NCI-H82 treated with DMSO at 0.1 percent for 48 hours (cell line): ENCODE data around the gene RHOBTB3.
A peak's percentile ranks its signal among the peaks of the same experiment; 100 is the strongest.
"Not testable (repeated sequence)": the region's sequence is repeated elsewhere in the genome, so short reads cannot be mapped to it uniquely, and the experiment has no call there.

Experiments
- DNase-seq: peaks from one replicate; lab custom pipeline; 2025; ENCODE audit not compliant: unreplicated experiment; lab: John Stamatoyannopoulos, UW

The RHOBTB3 gene

DNA sequence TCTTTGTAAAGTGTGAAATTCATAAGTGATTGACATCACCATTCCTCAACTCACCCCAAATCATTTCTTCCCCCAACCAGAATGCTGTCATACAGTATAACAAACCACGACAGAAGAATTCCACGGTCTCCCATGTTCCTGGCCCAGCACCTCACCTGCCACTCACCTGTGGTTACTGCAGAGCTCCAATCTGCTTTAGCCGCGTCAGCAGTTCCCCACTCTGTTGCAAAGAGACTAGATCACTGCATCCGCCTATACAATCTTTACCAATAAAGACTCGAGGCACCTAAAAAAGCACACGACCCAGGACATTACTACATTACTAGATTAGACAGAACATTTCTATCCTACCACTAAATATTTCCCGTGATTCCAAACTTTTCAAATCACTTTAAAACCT, 85.2 kb downstream of the RHOBTB3 start:
- no peak for DNase-seq

DNA sequence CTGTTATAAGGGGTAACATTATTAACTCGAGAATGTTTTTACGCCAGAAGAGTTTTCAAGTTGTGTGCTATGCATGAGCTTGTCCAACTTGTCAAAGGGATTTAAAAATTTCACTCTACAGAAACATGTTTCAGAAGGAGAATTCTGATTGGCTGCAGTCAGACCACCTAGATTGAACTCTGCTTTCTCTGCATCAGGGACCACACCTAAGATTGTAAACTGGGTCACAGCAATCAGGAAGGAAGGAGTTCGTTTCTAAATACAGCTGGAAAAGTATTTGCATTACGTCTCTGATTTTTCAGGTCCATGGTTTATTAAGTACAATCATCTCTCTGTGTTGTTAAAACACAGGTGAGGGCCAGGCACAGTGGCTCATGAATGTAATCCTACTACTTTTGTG, 85.6 kb downstream of the RHOBTB3 start:
- DNase-seq = no peak

DNA sequence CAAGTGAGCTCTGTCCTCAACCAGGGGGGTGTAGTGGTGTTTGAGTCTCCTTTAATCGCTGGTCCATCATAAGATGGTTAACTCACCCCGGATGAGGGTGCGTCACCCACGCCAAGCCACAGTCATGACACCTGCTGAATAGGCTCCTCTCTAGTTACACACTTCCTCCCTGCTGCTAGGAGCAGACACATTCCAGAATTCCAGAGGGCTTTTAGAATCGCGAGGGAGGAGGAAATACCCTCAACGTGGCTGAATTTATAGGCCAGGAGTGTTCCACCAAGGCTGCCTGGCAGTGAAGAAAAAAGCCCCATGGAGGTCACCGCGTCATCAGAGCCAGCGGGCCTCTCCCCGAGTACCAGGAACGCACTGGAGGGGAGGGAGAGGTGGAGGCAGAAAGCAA, 86.3 kb downstream of the RHOBTB3 start:
- DNase-seq = no peak

DNA sequence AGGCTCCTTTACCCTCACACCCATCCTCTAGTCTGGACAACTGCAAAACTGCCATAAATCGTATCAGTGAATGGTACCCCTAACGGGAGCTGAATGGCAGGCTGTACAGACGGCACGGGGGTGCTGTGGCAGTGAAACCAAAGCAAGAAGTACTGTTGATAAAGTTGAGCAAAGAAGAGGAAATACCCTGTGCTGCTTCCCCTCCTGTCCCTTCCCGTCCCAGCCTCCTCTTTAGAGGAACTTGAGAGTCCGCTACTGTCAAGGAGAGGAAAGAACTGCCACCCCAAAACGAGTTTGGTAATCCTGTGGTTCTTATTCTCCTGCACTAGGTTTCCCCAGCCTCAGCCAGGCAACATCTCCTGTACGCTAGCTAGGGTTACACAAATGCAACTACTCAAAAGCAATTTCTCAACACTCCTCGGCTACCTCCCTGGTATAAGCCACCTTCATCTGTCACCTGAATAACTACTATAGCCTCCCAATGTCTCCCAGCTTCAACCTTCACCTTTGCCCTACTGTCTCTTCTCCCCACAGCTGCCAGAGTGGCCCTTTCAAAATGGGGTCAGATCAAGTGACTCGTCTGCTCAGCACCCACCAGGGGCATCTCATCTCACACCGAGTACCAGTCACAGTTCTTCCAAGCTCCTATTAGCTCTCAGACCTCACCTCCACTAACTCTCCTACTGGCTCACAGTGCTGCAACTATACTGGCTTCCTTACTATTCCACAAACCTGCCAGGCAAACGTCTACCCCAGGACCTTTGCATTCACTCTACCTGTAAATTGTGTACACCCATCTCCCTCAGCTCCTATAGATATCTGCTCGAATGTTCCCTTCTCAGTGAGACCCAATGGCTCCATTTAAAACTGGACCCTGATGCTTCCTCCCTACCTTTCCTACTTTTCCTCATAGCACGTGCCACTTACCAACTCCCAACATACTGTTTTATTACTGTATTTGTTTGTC, 87.3 kb downstream of the RHOBTB3 start:
- DNase-seq = no peak

DNA sequence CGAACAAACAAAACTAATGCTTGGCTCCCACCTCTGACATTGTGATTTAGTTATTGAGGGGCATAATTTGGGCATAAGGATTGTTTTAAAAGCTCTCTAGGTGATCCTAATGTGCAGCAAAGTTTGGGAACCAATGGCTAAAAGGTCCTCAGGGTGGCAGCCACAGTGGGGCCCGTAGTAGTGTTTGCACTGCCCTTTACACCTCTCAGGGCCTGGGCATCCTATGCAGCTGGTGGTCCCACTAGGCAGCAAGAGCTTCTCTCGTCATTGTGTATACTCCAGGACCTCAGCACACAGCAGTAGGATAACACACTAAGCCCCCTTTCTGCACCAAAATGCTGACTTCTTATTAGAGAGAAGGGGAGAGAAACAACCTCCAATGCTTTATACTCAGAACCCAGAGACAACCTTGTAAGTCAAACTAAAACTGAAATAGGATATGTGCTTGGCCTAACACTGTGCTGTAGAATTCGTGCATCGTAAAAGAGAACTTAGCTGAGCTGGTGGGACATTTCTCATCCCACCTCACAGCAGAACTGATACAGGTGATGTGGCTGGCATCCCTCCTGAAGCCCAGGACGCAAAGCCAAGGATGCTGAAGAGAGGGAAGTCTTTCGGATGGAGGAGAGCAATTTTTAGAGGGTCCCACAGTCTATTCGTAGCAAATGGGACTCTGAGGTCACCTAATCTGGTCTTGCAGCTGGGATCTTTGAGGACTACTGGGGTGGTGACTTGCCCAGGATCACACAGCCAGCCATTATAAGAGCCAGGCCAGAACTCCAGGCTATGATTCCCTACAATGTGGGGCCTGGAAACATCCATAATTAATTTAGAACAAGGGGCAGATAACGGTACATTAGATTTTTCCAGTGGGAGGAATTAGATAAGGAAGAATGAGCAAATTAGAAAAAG, 90.2 kb downstream of the RHOBTB3 start:
- no peak for DNase-seq

DNA sequence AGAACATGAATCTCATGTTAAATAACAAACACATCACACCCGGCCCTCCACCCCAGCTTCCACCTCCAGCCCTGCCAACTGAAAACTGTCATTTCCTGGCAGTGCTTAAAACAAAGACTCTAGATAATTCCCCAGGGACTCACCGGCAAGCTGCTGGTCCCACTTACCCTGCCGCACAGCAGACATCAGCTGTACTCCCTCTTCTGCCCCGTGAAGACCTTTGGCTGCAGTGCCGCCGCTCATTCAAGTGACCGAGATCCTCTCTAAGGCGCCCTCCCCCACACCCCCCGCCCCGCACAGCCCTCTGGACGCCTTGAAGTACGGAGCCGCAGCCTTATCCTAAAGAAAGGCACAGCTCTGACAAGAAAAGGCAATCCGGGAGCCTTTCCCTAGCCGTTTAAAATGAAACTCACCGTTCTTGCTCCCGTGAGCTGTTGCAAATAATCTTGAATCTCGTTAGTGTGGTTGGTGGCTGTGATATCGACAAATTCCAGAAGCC, 91.0 kb downstream of the RHOBTB3 start:
- peak; percentile 42 for DNase-seq

DNA sequence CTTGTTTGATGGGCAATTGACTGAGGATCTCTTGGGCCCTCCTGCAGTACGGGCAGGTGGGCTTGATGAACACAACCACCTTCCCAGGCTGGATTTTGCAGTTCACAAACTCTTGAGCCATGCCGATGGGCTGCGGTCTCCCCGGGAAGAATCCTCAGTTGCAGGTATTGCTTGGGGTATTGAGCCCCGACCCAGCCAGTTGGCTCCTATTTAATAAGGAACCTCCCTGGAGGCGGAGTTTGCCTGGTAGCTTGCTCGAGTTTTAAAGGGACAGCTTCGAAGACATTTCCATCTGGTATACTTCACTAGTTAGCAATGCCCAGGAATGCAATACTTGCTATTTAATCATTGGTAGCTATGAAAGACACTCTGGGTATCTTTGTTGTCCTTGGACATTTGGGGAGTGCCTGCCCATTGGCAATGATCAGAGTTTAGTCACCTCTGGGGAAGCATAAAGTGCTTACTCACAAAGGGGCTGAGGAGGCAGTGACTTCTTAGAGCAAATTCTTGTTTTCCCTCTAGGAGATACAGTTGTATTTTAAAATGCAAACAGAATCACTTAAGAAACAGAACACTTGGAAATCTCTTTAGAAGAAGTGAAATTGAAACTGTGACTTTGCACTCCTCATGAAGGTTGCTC, 91.5 kb downstream of the RHOBTB3 start, which contains the start of gene GLRX:
GLRX (minus strand) TSS at position 185 of the 640 bp plus-strand sequence; CDS start at position 121, 64 bp downstream.
- no peak for DNase-seq

DNA sequence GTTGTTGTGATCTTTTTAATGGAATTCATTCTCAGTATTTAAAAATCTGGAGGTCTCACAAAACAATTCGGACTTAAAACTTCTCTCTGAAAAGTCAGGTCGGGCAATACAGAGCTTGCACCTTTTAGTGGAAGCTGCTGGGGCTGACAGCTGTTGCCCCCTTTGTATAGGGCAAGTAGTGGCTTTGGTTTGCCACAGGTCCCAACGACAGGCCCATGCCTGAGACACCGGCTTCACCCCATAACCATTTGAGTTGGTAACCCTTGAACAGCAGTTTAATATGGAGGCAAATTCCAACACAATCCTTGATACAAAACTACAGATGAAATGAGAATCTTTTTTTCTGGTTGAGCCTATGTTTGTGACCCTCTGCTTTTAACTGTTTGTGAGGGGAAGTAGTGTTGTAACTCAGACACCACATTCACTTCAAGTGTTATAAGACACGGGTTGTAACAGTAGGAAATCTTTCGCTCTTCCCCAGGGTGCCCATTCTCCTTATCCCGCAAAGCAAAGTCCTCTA, 92.1 kb downstream of the RHOBTB3 start:
- DNase-seq = no peak

DNA sequence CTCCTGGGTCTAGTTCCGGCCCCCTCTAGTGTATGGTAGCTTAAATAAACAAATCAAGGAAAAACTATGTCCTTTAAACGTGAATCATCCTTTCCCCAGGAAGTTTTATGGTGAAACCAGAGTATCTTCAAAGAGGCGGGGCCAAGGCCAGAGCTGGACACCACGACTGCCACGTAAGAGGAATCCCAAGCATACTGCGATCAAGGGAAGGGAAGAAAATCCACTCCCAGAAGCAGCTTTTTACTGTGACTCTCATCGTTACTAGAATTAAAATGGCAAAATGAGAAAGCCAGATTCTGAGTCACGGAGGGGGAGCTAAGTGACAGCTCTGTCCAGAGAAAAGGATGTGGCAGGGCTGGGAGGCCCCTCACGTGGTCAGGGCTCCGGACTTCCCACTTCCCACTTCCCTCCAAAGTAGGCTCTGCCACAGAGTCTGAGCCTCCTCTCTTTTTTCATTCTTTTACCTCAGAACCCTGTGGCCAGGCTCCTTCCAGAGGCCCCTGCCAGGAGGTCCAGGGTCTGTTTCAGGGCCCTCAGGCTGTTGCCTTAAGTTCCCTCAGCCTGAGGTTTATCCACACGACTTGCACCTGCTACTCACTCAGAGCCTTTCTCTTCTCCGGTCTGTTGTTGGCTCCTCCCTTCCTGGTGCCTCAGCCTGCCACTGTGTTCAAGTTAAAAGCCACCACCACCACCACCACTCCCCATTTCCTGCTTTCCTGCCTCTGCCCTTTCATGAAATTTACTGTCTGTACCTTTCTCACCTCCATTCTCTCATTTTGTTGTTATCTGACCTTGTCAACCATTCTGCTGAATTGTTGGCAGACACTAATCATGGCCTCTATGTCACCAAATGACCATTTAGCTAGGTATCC, 92.8 kb downstream of the RHOBTB3 start:
- DNase-seq = no peak

DNA sequence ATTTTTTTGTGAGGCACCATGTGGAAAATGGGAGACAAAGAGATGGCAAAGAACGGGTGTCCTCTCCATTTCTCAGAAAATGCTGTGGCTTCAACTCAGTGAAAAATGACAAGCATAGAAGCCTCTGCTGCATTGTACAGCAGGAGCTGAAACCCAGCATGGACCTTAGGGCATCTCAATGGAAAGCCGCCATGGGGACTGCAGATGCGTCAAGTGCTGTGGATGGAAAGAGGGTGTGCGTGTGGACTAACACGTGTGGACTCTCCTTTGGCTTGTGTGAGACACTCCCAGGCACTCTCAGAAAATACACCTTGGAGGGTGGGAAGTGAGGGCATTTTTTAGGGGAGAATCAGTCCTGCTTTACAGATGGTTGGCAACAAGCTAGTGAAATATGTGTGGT, 93.6 kb downstream of the RHOBTB3 start:
- DNase-seq = no peak

DNA sequence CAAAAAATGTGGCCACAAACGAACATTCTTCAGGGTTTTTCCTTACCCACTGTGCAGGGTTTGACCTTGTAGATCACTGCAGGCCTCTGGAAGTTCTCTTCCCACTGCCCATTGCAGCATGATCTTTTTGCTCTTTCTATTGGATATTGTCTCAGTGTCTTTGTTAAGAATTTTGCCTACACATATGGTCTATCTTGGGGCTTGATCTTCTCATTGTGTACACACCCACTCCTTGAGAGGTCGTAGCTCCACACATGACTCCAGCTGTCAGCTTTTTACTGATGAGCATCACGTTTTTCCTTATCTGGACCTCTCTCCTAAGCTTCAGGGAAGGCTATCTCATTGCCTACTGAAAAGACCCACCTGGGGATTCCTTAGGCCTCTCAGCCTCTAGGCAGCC, 94.4 kb downstream of the RHOBTB3 start:
- DNase-seq = no peak

DNA sequence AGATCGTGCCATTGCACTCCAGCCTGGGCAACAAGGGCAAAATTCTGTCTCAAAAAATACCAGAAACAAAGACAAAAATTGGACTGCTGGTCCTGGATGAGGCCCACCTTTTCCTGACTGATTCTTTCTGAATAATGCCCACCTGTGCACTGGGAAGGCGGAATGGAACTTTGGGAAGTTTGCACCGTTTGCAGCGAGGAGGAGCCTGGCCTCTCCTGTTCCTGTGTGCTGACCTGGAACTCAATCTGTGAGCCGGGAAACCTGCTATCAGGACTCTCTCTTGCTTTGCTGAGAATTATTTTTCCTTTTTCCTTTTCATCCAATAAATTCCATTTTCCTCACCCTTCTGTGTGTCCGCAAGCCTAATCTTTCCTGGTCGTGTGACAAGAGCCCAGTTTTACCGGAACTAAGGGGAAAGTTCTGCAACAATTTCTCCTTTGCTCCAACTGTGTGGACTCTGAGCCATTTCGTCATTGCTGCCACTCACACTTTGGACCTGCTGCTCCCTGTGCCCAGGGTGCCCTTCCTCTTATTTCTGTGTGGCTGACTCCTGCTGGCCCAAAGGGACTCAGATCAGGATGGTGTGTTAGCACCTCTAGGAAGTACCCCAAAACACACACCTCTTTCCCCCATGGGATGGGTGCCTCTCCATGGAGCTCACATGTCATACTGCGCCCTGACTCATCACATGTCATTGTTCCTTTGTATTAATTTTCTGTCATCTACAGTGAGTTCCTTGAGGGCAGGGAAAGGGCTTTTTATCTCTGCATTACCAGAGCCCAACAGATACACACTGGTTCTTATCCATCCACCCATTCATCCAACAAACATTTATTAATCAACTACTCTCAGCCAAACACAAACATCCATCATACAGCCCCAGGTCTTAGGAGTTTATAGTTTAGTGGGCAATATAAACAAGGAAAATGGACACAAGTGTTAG, 96.1 kb downstream of the RHOBTB3 start:
- DNase-seq = no peak

DNA sequence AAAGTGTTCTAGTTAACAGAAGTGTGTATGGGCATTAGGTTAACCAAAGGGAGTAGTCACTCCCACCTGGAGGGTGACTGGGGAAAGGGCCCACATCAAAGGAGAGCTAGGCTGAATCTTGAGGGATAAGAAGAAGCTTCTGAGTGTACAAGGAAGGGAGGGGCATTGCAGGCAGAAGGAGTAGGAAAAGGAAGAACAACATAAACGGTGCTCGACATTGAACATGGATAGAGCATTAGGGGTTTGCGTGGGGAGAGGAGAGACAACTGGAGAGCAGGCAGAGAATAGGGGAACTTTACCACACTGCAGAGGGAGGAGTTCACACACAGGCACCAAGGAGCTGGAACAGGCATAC, 96.7 kb downstream of the RHOBTB3 start:
- no peak for DNase-seq

DNA sequence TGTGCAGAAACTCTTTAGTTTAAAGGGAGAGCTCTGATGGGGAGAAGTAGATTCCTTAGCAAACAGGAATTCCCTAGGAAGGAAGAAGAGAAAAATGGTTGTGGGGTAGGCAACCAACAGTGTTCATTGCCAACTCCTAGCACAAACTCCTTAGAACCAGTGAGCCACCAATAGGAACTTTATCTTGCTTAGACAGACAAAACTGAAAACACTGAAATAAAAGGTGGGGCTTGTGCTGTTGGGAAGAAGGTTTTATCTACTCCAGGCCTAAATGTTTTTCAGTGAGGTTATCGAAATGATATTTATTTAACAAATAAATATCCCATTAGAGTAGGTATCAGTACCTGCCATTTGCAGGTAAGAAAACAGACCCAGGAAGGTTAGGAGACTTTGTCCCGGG, 99.1 kb downstream of the RHOBTB3 start:
- no peak for DNase-seq

DNA sequence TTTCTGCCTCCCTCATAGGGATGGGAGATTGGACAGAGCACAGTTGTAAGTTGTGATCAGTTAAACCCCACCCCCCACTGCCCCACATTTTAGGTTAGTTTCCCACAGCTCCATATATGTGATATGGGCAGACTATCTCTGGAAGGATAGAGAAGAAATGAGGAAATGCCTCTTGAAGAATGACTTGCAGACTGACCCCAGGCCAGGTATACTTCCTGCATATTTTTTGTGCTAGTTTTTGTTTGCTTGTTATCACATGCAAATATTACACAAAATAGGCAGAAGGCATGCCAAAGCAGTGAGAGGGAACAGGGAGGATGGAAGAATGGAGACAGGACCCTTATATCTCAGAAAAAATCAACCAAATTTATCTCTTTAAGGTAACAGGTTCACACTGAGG, 101.5 kb downstream of the RHOBTB3 start:
- DNase-seq = no peak

DNA sequence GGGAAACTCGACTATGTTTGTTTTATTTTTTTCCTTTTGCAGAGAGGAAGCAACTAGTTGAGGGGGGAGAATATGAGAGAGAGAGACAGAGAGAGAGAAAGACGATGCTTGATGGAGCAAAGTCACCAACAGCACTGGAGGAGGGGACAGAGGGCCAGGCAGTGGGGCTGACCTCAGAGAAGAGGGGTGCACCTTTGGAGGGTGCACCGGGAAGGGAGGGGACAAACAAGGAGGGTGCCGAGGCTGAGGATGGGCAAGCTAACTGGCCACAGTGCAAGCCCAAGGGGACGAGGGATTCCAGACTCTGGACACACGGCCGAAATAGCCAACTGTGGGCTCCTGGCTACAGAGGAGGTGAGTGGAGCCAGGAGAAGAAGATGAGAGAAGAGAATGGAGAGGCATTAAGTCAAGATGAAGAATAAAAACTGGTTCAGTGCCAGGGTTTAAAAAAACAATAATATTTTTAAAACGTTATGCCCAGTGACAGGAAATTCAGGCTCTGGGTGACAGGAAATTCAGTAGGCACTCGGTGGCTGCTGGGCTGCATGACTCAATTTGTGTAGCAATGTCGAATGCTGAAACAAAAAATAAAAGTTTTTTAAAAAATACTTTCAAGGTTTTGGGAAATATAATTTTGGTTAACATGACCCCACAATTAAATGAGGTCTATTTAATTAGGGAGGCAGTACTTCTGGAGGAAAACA, 104.7 kb downstream of the RHOBTB3 start:
- DNase-seq = no peak

DNA sequence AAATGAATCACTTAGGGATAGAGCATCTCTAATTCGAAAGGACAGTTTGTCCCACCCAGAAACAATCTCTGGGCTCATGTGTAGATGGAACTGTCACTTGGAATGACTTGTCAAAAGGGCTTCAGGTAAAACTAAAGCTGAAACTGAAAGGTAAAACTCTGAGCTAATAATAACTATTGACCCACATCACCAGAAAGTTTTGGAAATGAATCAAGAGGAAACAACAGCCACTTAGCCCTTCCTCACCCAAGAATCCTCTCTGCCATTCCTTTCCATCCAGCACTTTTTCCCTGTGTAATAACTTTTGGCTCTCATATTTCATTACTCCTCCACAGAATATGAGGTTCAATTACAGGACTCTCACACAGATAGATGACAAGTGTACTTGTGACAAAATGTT, 105.4 kb downstream of the RHOBTB3 start:
- DNase-seq = no peak

DNA sequence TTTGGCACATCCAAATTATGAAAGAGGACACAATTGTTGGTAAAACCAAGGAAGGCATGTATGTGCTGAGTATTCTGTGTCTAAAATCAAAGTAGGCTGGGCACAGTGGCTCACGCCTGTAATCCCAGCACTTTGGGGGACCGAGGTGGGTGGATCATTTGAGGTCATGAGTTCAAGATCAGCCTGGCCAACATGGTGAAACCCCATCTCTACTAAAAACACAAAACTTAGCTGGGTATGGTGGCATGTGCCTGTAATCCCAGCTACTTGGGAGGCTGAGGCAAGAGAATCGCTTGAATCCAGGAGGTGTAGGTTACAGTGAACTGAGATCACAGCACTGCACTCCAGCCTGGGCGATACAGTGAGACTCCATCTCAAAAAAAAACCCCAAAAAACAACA, 105.8 kb downstream of the RHOBTB3 start:
- DNase-seq = not testable (repeated sequence)
